Fibroblast of skin of right quadriceps (primary cell): Measurements from ENCODE around the gene HECW1.
A peak's percentile ranks its signal among the peaks of the same experiment; 100 is the strongest.
"Not testable (repeated sequence)": the region's sequence is repeated elsewhere in the genome, so short reads cannot be mapped to it uniquely, and the experiment has no call there.

Source experiments
- DNase-seq: peaks from one replicate; pipeline ENCODE4 v3.0.0-alpha.2; 2013

HECW1 gene

DNA sequence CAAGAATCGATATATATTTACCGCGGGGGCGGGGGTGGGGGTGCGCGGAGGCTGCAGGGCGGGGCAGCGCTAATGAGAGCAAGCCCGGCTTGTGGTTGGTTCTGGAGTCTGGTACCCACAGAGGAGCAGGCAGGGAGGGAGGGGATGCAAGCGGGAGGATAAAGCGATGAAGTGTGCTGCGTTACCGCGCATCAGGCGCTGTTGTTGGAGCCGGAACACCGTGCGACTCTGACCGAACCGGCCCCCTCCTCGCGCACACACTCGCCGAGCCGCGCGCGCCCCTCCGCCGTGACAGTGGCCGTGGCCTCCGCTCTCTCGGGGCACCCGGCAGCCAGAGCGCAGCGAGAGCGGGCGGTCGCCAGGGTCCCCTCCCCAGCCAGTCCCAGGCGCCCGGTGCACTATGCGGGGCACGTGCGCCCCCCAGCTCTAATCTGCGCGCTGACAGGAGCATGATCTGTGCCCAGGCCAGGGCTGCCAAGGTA lies at the start of gene HECW1:
HECW1 (plus strand) TSS at position 189 of the 482 bp plus-strand sequence. CDS start 131,259 bp downstream, outside the sequence.
- DNase-seq: no peak

GRCh38 chr7:43071604-43072003 lies 40.8 kb upstream of the HECW1 start:
- DNase-seq: peak; percentile 12

GRCh38 chr7:43072530-43072929 lies 39.9 kb upstream of the HECW1 start:
- DNase-seq: no peak

- DNase-seq: not testable (repeated sequence)
Measured at GRCh38 chr7:43073811-43074210, 38.6 kb upstream of the HECW1 start.

- peak; percentile 55 for DNase-seq
Measured at GRCh38 chr7:43076189-43076605, 36.2 kb upstream of the HECW1 start.

GRCh38 chr7:43076606-43077005 lies 35.8 kb upstream of the HECW1 start:
- DNase-seq: no peak

DNA sequence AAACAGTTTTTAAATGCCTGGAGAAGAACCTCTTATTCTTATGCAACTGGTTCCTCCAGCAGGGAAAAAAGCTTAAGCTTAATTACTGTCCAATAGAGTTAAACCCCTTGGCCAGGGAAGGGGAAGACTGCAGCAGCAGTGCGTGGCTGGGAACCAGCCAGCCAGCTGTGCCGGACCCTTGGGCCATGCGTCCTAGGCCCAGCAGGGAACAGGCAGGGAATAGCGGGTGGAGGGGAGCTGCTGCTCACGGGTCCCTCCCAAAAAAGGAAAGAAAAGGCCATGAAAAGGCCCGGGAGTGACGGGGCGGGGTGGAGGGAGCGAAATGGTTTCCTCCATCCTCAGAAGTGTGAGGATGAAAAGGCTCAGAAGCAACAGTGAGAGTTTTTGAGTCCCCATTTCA lies 35.2 kb upstream of the HECW1 start:
- no peak for DNase-seq

GRCh38 chr7:43077732-43078391 lies 34.6 kb upstream of the HECW1 start:
- DNase-seq: peak; percentile 19

GRCh38 chr7:43078794-43079193 lies 33.7 kb upstream of the HECW1 start:
- DNase-seq: no peak

GRCh38 chr7:43081603-43082002 lies 30.8 kb upstream of the HECW1 start:
- DNase-seq: no peak

DNA sequence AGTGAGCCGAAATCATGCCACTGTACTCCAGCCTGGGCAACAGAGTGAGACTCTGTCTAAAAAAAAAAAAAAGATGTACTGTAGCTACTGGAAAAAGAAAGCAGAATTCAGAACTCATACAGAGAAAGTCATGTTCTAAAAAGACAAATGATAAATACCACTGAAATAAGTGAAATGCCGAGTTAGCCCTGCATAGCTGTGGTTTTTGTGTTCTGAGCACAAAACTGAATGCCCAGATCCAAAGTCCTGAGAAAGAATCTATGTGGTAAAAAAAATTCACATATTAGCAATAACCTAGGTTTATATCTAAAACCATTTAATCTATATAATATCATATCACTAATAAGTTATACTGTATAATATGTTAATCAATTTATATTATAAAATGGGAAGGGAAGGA lies 29.3 kb upstream of the HECW1 start:
- DNase-seq: peak; percentile 39

DNA sequence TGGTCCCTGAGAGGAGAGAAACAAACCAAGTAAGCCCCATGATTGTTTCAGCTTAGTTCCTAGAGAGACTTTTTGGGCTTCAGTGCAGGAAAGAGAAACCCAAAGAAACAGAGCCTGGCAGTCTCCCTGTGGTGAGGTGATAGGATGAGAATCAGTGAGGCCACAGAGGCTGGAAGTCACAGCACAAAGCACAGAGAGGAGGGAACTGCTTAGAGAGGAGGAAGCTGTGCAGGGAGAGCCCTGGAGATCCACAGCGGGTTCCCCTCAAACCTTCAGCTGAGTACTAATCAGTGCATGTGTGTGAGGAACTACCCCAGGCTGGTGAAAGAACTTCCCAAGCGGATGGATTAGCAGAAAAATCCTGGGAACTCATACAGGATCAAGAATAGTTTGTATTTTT lies 27.4 kb upstream of the HECW1 start:
- DNase-seq: no peak

GRCh38 chr7:43085992-43086391 lies 26.5 kb upstream of the HECW1 start:
- no peak for DNase-seq

- DNase-seq: no peak
Measured at GRCh38 chr7:43092819-43093218, 19.6 kb upstream of the HECW1 start.

- no peak for DNase-seq
Measured at GRCh38 chr7:43096875-43097274, 15.6 kb upstream of the HECW1 start.

- no peak for DNase-seq
Measured at GRCh38 chr7:43099750-43100149, 12.7 kb upstream of the HECW1 start.

DNA sequence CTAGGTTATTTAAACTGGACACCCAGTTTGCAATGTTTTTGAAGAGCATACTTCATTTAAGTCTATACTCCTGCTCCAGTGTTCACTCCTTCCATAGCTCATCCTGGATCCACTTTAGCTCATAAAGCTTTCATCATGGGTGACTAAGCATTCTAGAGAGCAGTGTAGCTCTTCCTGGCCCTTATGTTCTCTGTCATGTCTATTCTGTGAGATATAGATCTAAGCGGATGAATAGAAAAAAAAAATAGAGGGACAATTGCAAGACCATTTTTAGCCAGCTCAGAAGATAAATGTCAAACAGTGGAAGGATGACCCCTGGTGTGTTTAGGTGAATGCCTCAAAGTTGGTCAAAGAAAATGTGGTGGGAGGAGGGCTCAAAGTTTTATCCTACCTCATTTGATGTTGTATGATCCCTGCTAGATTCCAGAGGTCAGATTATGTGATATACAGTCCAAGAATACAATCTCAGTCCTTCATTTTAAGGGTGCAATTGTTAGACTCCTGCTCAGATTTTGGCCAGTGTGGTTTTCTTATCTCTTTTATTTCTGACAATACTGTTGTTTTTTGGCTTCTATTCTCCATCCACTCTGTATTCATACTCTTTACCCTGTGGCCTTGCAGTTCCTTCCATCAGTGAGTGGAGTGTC lies 7.5 kb upstream of the HECW1 start:
- DNase-seq: peak; percentile 78

DNA sequence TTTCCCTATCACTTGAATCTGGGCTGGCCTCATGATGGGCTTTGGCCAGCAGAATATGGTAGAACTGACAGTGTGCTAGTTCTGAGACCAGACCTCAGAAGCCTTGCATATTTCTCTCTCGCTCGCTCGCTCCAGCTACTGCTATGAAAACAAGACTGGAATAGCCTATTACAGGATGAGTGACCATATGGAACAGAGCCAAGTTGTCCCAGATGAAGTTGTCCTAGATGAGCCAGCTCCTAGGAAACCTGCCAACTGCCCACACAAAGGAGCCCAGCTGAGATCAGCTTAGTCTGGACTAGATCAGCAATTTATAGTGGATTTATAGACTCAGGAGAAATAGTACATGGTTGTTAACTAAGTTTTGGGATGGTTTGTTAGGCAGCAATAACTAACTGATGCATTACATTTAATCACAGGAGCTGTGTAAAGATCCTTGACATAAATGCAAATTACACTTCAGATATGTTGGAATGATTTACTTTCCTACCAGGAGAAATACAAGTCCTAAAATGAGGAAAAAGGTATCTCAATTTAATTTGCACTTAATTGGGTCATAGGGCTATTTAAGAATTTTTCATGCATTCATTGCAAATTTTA lies 6.8 kb upstream of the HECW1 start:
- peak; percentile 55 for DNase-seq

DNA sequence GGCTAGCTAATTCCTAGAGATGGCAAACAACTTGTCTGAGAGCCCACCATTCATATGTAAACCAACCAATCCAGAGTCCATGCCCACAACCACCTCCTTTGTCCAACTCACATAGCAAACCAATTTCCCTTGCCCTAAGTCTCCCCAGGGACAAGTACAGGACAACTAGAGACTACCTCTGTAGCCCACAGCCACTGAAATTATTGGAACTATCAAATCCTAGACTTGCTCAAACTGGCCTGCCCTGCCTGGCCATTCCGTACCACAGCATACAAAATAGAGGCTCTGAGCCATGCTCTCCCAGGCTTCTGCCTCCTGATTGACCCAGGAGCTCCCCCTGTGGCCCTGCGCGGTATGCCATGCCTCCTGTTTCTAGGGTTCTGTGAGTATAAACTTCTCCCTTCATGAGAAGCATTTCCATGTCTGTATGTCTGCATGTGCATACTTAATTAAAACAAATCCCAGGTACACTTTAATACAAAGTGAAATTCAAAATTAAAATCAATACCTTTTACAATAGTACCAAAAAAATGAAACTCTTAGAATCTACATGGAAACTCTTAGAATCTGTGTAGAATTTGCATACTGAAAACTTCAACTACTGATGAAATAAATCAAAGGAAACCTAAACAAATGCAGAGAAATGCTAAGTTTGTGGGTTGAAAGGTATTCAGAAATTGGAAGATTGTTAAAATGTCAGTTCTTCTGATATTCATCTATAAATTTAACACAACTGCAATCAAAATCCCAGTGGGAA lies 4.0 kb upstream of the HECW1 start:
- DNase-seq: peak; percentile 51

GRCh38 chr7:43110791-43111535 lies 1.5 kb upstream of the HECW1 start:
- DNase-seq: peak; percentile 45

- peak; percentile 51 for DNase-seq
Measured at GRCh38 chr7:43111630-43112458, 603 bp upstream of the HECW1 start.
